HFFc6 (cell line): ENCODE results near the gene ZNF407. TPM values are rescaled to one million over a fixed set of nuclear protein-coding genes. Genes with fewer than 3 reads are reported as not detected.

ENCODE experiments used
- DNase-seq: peaks from one replicate; pipeline ENCODE4 v3.0.0-alpha.2; 2018
- H3K27ac Mint-ChIP-seq: 2 replicates; pipeline ENCODE4 v1.8.0; 2020; ENCODE audit warnings: mild to moderate bottlenecking, mixed read lengths
- H3K27me3 Mint-ChIP-seq: 2 replicates; pipeline ENCODE4 v1.8.0; 2021; ENCODE audit warnings: mild to moderate bottlenecking, moderate library complexity, mixed read lengths; ENCODE audit not compliant: insufficient read depth
- H3K36me3 Mint-ChIP-seq: 2 replicates; pipeline ENCODE4 v1.8.0; 2021; ENCODE audit warnings: low read depth, mixed read lengths
- H3K4me1 Mint-ChIP-seq: 2 replicates; pipeline ENCODE4 v1.8.0; 2020; ENCODE audit warnings: low read depth, mixed read lengths
- H3K4me3 Mint-ChIP-seq: 2 replicates; pipeline ENCODE4 v1.8.0; 2020; ENCODE audit warnings: mild to moderate bottlenecking, moderate library complexity, mixed read lengths
- H3K9me3 Mint-ChIP-seq: 2 replicates; pipeline ENCODE4 v1.8.0; 2020; ENCODE audit warnings: mild to moderate bottlenecking, mixed read lengths
- CTCF ChIP-seq: fragments of 200-600 bp; sonication (generic); IDR thresholded peaks from 2 replicates; pipeline ENCODE4 v1.5.0; 2021; ENCODE audit warnings: antibody characterized with exemption, mild to moderate bottlenecking
- total RNA-seq, 6 experiments: library from RNA; stranded (reverse); fragmentation: NEBNext Ultra II Directional; extraction: Animal tissue kit (Norgen Biotek cat#: 25700); gene quantifications; 2 replicates in 1 of 6; 3 replicates in 5 of 6; pipeline ENCODE4 v1.2.3, GENCODE V29; 2021

The ZNF407 gene
- total RNA-seq, 6 experiments from 2014 or later, result 7.9 to 9.7 (median 9.1) TPM

GRCh38 chr18:74803769-74804168, 206.1 kb downstream of the ZNF407 start:
- H3K27ac Mint-ChIP-seq, result no peak overlapping the region
- H3K4me3 Mint-ChIP-seq, result no peak overlapping the region
- H3K9me3 Mint-ChIP-seq, result no peaks in the 10 kb centered on the region
- H3K27me3 Mint-ChIP-seq, result no peaks in the 10 kb centered on the region
- no peak for DNase-seq
- peaks cover 5% of the 10 kb centered on the region; the same call in 1 of the 2 replicates for H3K36me3 Mint-ChIP-seq
- TF ChIP-seq CTCF, result no peak
- H3K4me1 Mint-ChIP-seq, result peaks cover 43% of the 10 kb centered on the region

- no peak overlapping the region for H3K27ac Mint-ChIP-seq
- DNase-seq, result no peak
Observed at GRCh38 chr18:74804677-74805076, 207.0 kb downstream of the ZNF407 start.

GRCh38 chr18:74806073-74806472, 208.4 kb downstream of the ZNF407 start:
- H3K4me1 Mint-ChIP-seq, result peaks cover 42% of the 10 kb centered on the region
- TF ChIP-seq CTCF, result no peak

More at GRCh38 chr18:74804677-74805076, 207.0 kb downstream of the ZNF407 start:
- Mint-ChIP-seq H3K36me3 (peaks cover 5% of the 10 kb centered on the region; the same call in 1 of the 2 replicates), H3K4me1 (peaks cover 42% of the 10 kb centered on the region), H3K27me3 (no peaks in the 10 kb centered on the region), H3K9me3 (no peaks in the 10 kb centered on the region), H3K4me3 (no peak overlapping the region)
- TF ChIP-seq CTCF, result no peak

GRCh38 chr18:74806700-74807416, 209.2 kb downstream of the ZNF407 start:
- H3K9me3 Mint-ChIP-seq, result no peaks in the 10 kb centered on the region
- DNase-seq, result peak; percentile 90
- H3K36me3 Mint-ChIP-seq, result peaks cover 5% of the 10 kb centered on the region; the same call in 1 of the 2 replicates
- H3K4me3 Mint-ChIP-seq, result peak overlapping the region; percentile 76
- no peaks in the 10 kb centered on the region for H3K27me3 Mint-ChIP-seq
- peak overlapping the region; percentile 77 for H3K27ac Mint-ChIP-seq
- H3K4me1 Mint-ChIP-seq, result peaks cover 42% of the 10 kb centered on the region
- no peak for TF ChIP-seq CTCF

More at GRCh38 chr18:74806073-74806472, 208.4 kb downstream of the ZNF407 start:
- peak overlapping the region; percentile 76 for H3K4me3 Mint-ChIP-seq
- H3K36me3 Mint-ChIP-seq, result peaks cover 5% of the 10 kb centered on the region; the same call in 1 of the 2 replicates
- H3K27ac Mint-ChIP-seq, result peak overlapping the region; percentile 77
- no peaks in the 10 kb centered on the region for H3K9me3 Mint-ChIP-seq
- DNase-seq, result no peak
- no peaks in the 10 kb centered on the region for H3K27me3 Mint-ChIP-seq

- H3K4me1 Mint-ChIP-seq, result no peaks in the 10 kb centered on the region; the same call in 1 of the 2 replicates
- DNase-seq, result no peak
- H3K36me3 Mint-ChIP-seq, result peaks cover 13% of the 10 kb centered on the region
- H3K27ac Mint-ChIP-seq, result no peak overlapping the region
- H3K9me3 Mint-ChIP-seq, result no peaks in the 10 kb centered on the region
- TF ChIP-seq CTCF, result no peak
- no peak overlapping the region for H3K4me3 Mint-ChIP-seq
- H3K27me3 Mint-ChIP-seq, result no peaks in the 10 kb centered on the region
Observed at GRCh38 chr18:74817576-74817975, 219.9 kb downstream of the ZNF407 start.
